Measurements from ENCODE around the gene TGFB3.

DNA sequence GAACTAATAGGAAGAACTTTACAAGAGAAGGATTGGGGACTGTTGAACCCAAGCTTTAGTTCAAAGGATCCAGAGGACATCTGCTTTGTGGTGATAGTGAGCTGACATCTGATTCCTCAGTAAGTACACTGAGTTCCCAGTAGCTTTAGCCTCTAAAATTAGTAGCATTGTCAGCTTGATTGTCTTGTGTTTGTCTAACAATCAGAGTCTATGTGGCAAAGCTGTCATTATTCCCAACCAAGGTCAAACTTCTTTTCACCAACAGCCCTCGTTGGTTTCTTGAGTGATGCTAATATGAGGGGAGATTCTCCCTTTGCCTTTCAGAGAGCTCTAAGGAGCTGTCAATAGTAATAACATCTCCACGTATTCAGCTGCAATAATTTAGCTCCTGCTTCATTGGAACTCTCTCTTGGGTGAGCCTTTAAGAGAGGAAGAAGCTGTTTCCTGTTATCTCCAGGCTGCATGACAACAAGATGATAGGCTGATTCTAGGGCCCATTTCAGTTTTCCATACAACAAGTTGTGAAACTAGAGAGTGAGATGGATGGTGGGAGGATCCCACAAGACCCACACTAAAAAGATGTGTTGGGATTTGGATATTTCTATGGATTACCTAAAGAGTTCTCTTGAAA lies 46.7 kb downstream of the TGFB3 start:
- TF ChIP-seq POLR2A (IDR thresholded peaks at IDR 0.05) = no peak
- TF ChIP-seq, protein P1, sequence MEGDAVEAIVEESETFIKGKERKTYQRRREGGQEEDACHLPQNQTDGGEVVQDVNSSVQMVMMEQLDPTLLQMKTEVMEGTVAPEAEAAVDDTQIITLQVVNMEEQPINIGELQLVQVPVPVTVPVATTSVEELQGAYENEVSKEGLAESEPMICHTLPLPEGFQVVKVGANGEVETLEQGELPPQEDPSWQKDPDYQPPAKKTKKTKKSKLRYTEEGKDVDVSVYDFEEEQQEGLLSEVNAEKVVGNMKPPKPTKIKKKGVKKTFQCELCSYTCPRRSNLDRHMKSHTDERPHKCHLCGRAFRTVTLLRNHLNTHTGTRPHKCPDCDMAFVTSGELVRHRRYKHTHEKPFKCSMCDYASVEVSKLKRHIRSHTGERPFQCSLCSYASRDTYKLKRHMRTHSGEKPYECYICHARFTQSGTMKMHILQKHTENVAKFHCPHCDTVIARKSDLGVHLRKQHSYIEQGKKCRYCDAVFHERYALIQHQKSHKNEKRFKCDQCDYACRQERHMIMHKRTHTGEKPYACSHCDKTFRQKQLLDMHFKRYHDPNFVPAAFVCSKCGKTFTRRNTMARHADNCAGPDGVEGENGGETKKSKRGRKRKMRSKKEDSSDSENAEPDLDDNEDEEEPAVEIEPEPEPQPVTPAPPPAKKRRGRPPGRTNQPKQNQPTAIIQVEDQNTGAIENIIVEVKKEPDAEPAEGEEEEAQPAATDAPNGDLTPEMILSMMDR (IDR thresholded peaks at IDR 0.05) = no peak
